ENCODE measurements around the gene IGF2R. TPM values are rescaled to one million over a fixed set of nuclear protein-coding genes. Genes with fewer than 3 reads are reported as not detected.

Gene IGF2R
- total and polyA plus RNA-seq, 2 donors from 2014 or later, result 23.7 to 88.6 TPM

- Histone ChIP-seq H3K27me3 (ENCODE audit: control insufficient read depth, insufficient read depth, low read length) (no peaks in the 10 kb centered on the region), H3K9me3 (ENCODE audit: control insufficient read depth in 2 of 3, insufficient read depth in 1 of 3, low read length in 3 of 3) (no peaks in the 10 kb centered on the region), H3K27ac (ENCODE audit: low read depth in 2 of 2, low read length in 2 of 2) (peak overlapping the region; percentile 56 to 68), H3K9ac (ENCODE audit: low read length in 3 of 3) (peak overlapping the region in 1 of 3 donors; percentile 42), H3K36me3 (ENCODE audit: control insufficient read depth in 2 of 3, insufficient read depth in 3 of 3, low read length in 3 of 3) (no peaks in the 10 kb centered on the region), H3K4me3 (ENCODE audit: low read length in 3 of 3) (peak overlapping the region in 1 of 3 donors; percentile 14), H3K4me1 (ENCODE audit: control insufficient read depth in 2 of 3, insufficient read depth in 2 of 3, low read depth in 1 of 3, low read length in 3 of 3) (peaks cover 3 to 67% (median 60%) of the 10 kb centered on the region in 3 donors)
- FAIRE-seq, result no peak
- no peak for DNase-seq
- TF ChIP-seq CTCF (IDR thresholded peaks at IDR 0.05; ENCODE audit: borderline replicate concordance, extremely low read depth, insufficient read depth), result no peak
- intact Hi-C loops (cut with DNase I), result no loop called here
These were observed 9.0 kb downstream of the IGF2R start for GRCh38 chr6:159977904-159978268.

- intact Hi-C loops (cut with DNase I), result no loop called here
These were observed 9.6 kb downstream of the IGF2R start for GRCh38 chr6:159978291-159979135.

GRCh38 chr6:159979136-159979874 is 10.4 kb downstream of the IGF2R start:
- Histone ChIP-seq H3K27me3 (ENCODE audit: control insufficient read depth, insufficient read depth, low read length) (no peaks in the 10 kb centered on the region), H3K9me3 (ENCODE audit: control insufficient read depth in 2 of 3, insufficient read depth in 1 of 3, low read length in 3 of 3) (no peaks in the 10 kb centered on the region), H3K4me1 (ENCODE audit: control insufficient read depth in 2 of 3, insufficient read depth in 2 of 3, low read depth in 1 of 3, low read length in 3 of 3) (peaks cover 0 to 72% (median 64%) of the 10 kb centered on the region in 3 donors), H3K4me3 (ENCODE audit: low read length in 3 of 3) (no peak overlapping the region), H3K27ac (ENCODE audit: low read depth in 2 of 2, low read length in 2 of 2) (peak overlapping the region; percentile 73 to 83), H3K9ac (ENCODE audit: low read length in 3 of 3) (peak overlapping the region in 1 of 3 donors; percentile 52), H3K36me3 (ENCODE audit: control insufficient read depth in 2 of 3, insufficient read depth in 3 of 3, low read length in 3 of 3) (no peaks in the 10 kb centered on the region)
- no peak for TF ChIP-seq CTCF (IDR thresholded peaks at IDR 0.05; ENCODE audit: borderline replicate concordance, extremely low read depth, insufficient read depth)
- DNase-seq, result no peak
- intact Hi-C loops (cut with DNase I), result no loop called here
- no peak for FAIRE-seq

More at GRCh38 chr6:159978291-159979135, 9.6 kb downstream of the IGF2R start:
- FAIRE-seq (no peak), DNase-seq (no peak)
- Histone ChIP-seq H3K27me3 (ENCODE audit: control insufficient read depth, insufficient read depth, low read length) (no peaks in the 10 kb centered on the region), H3K4me3 (ENCODE audit: low read length in 3 of 3) (peak overlapping the region in 2 of 3 donors; percentile 10 to 14), H3K9ac (ENCODE audit: low read length in 3 of 3) (peak overlapping the region in 1 of 3 donors; percentile 52), H3K4me1 (ENCODE audit: control insufficient read depth in 2 of 3, insufficient read depth in 2 of 3, low read depth in 1 of 3, low read length in 3 of 3) (peaks cover 2 to 66% (median 64%) of the 10 kb centered on the region in 3 donors), H3K27ac (ENCODE audit: low read depth in 2 of 2, low read length in 2 of 2) (peak overlapping the region; percentile 73 to 83), H3K36me3 (ENCODE audit: control insufficient read depth in 2 of 3, insufficient read depth in 3 of 3, low read length in 3 of 3) (no peaks in the 10 kb centered on the region), H3K9me3 (ENCODE audit: control insufficient read depth in 2 of 3, insufficient read depth in 1 of 3, low read length in 3 of 3) (no peaks in the 10 kb centered on the region)
- TF ChIP-seq CTCF (IDR thresholded peaks at IDR 0.05; ENCODE audit: borderline replicate concordance, extremely low read depth, insufficient read depth), result no peak

Data from kidney (tissue), 14 donors.